Endothelial cell of umbilical vein (primary cell): Measurements from ENCODE around the gene ADGRD1. TPM values are rescaled to one million over a fixed set of nuclear protein-coding genes. Genes with fewer than 3 reads are reported as not detected.

Source experiments
- BruUV-seq: library from RNA; stranded (reverse); fragments of 400-500 nt; replicated peaks from 2 replicates; lab custom pipeline; 2021; lab: Mats Ljungman, UMichigan
- CTCF ChIA-PET: fragments of 300-600, 350-600 bp; sonication (Branson Sonifier 250); formaldehyde crosslinking; loops from one replicate; lab custom pipeline; 2021; ENCODE audit warnings: antibody characterized with exemption, inconsistent platforms; lab: Charles Lee
- POLR2A ChIA-PET: fragments of 300-600, 350-600 bp; sonication (Branson Sonifier 250); formaldehyde crosslinking; loops from one replicate; lab custom pipeline; 2021; ENCODE audit warnings: antibody characterized with exemption, inconsistent platforms; lab: Charles Lee
- DNase-seq: peaks from one replicate; pipeline ENCODE4 v3.0.0-alpha.2; 2011; ENCODE audit warnings: low read depth, low spot score
- FAIRE-seq: peaks from 2 replicates; lab custom pipeline; 2011; peaks lifted over from hg19 to GRCh38; lab: Jason Lieb, UNC
- H2AFZ ChIP-seq: 2 replicates; pipeline ENCODE4 v1.6.0; 2012; ENCODE audit warnings: low read depth, low read length, control low read depth, inconsistent platforms
- H3K27ac ChIP-seq: 2 replicates; pipeline ENCODE4 v1.5.1; 2011; ENCODE audit warnings: low read depth, mild to moderate bottlenecking, control low read depth, low read length, moderate library complexity; ENCODE audit not compliant: insufficient read depth
- H3K27me3 ChIP-seq, 2 experiments: 2 replicates each; pipeline versions ENCODE4 v1.6.0 to v1.6.1; 2011; ENCODE audit warnings: low read length in 2 of 2, mixed read lengths in 1 of 2; ENCODE audit not compliant: control insufficient read depth in 2 of 2, insufficient read depth in 2 of 2
- H3K36me3 ChIP-seq, 2 experiments: 2 replicates in 1 of 2; 3 replicates in 1 of 2; pipeline ENCODE4 v1.5.1; 2011; ENCODE audit warnings: low read length in 2 of 2, mild to moderate bottlenecking in 1 of 2, moderate library complexity in 1 of 2; ENCODE audit not compliant: control insufficient read depth in 2 of 2, insufficient read depth in 2 of 2; ENCODE audit errors: extremely low read depth in 1 of 2
- H3K4me1 ChIP-seq: 3 replicates; pipeline ENCODE4 v1.5.1; 2011; ENCODE audit warnings: mild to moderate bottlenecking, low read length; ENCODE audit not compliant: control insufficient read depth, insufficient read depth; ENCODE audit errors: extremely low read depth
- H3K4me2 ChIP-seq: 2 replicates; pipeline ENCODE4 v1.6.1; 2011; ENCODE audit warnings: low read length, control low read depth, mixed read lengths; ENCODE audit not compliant: insufficient read depth
- H3K4me3 ChIP-seq, 3 experiments: fragments of 200-600 bp in 1 of 3; sonication (generic), shearing (Covaris generic) in 1 of 3; replicated peaks in 1 of 3; 2 replicates each; pipeline ENCODE4 v1.5.1; 2011 to 2016; ENCODE audit warnings: control low read depth in 3 of 3, low read length in 3 of 3, mild to moderate bottlenecking in 2 of 3, inconsistent platforms in 1 of 3, low read depth in 1 of 3, moderate library complexity in 1 of 3; ENCODE audit not compliant: insufficient read depth in 1 of 3
- H3K79me2 ChIP-seq: 2 replicates; pipeline ENCODE4 v1.6.0; 2012; ENCODE audit warnings: low read length, inconsistent platforms; ENCODE audit not compliant: control insufficient read depth, insufficient read depth
- H3K9ac ChIP-seq: replicated peaks from 2 replicates; pipeline ENCODE3; 2011; ENCODE audit warnings: low read length, control low read depth; ENCODE audit not compliant: insufficient read depth; ENCODE audit errors: extremely low read depth
- H3K9me1 ChIP-seq: replicated peaks from 3 replicates; pipeline ENCODE4 v1.6.0; 2011; ENCODE audit warnings: mild to moderate bottlenecking, low read length; ENCODE audit not compliant: control insufficient read depth, insufficient read depth; ENCODE audit errors: extremely low read depth
- H3K9me3 ChIP-seq: replicated peaks from 2 replicates; pipeline ENCODE4 v1.5.1; 2012; ENCODE audit warnings: low read length, inconsistent platforms; ENCODE audit not compliant: control insufficient read depth, insufficient read depth
- H4K20me1 ChIP-seq: replicated peaks from 2 replicates; pipeline ENCODE3; 2011; ENCODE audit warnings: mild to moderate bottlenecking, low read length; ENCODE audit not compliant: control insufficient read depth, insufficient read depth; ENCODE audit errors: extremely low read depth
- CTCF ChIP-seq, 2 donors: IDR thresholded peaks; 1 replicate in 1 of 2; 2 replicates in 1 of 2; pipeline ENCODE4 v1.5.1; 2011; ENCODE audit warnings: low read length in 2 of 2, mild to moderate bottlenecking in 2 of 2, moderate library complexity in 2 of 2, control low read depth in 1 of 2, inconsistent platforms in 1 of 2, low read depth in 1 of 2; ENCODE audit not compliant: insufficient read depth in 1 of 2; ENCODE audit errors: extremely low read depth in 1 of 2
- EZH2 ChIP-seq: IDR thresholded peaks from 2 replicates; pipeline ENCODE4 v1.6.1; 2012; ENCODE audit warnings: borderline replicate concordance, low read depth, mild to moderate bottlenecking, moderate library complexity, low read length, inconsistent platforms; ENCODE audit not compliant: severe bottlenecking
- FOS ChIP-seq: IDR thresholded peaks from 2 replicates; pipeline ENCODE4 v1.6.1; 2011; ENCODE audit warnings: mild to moderate bottlenecking, low read length, moderate library complexity, borderline replicate concordance; ENCODE audit not compliant: insufficient read depth
- GATA2 ChIP-seq: IDR thresholded peaks from 2 replicates; pipeline ENCODE4 v1.7.0; 2011; ENCODE audit warnings: low read depth, mild to moderate bottlenecking, moderate library complexity, mixed read lengths, low read length; ENCODE audit not compliant: insufficient read length, insufficient read depth
- JUN ChIP-seq: IDR thresholded peaks from 2 replicates; pipeline ENCODE4 v1.6.1; 2011; ENCODE audit warnings: borderline replicate concordance, low read depth; ENCODE audit not compliant: insufficient read length, insufficient read depth
- MYC ChIP-seq: IDR thresholded peaks from one replicate; pipeline ENCODE4 v1.6.1; 2011; ENCODE audit warnings: mild to moderate bottlenecking, low read depth, low read length
- POLR2A ChIP-seq: IDR thresholded peaks from 2 replicates; pipeline ENCODE4 v1.6.1; 2012; ENCODE audit warnings: low read depth, mild to moderate bottlenecking, control low read depth, low read length
- POLR2AphosphoS5 ChIP-seq: IDR thresholded peaks from 2 replicates; pipeline ENCODE4 v1.6.1; 2012; ENCODE audit warnings: low read depth, mild to moderate bottlenecking, control low read depth, low read length, moderate library complexity; ENCODE audit not compliant: insufficient read depth
- dilution Hi-C: fragments of 300-500 bp; cut with MboI; formaldehyde crosslinking; loops from one replicate; pipeline ENCODE4 v1.15.0; 2019; ENCODE audit warnings: low sequenced_read_pairs; ENCODE audit not compliant: extremely low pct_ligation_motif_present
- intact Hi-C: fragments of 100-400 bp; cut with micrococcal nuclease; formaldehyde crosslinking; loops from one replicate; pipeline ENCODE4 v1.10.0; 2022
- polyA plus RNA-seq, 4 experiments: library from polyadenylated mRNA; depleted of rRNA in 3 of 4; stranded (reverse) in 3 of 4; unstranded in 1 of 4; fragments of >200 nt; gene quantifications; 2 replicates each; pipeline versions ENCODE4 v1.2.1 to v1.2.3, GENCODE V29; 2011 to 2012; ENCODE audit warnings: missing spikeins in 1 of 4
- total RNA-seq: library from RNA; stranded (reverse); gene quantifications from 2 replicates; pipeline ENCODE4 v1.2.3, GENCODE V29; 2021
- TF ChIP-seq, protein P1 (sequence below): IDR thresholded peaks from 2 replicates; pipeline ENCODE4 v1.6.1; 2011; ENCODE audit not compliant: insufficient read depth, insufficient read length

Gene ADGRD1
- total and polyA plus RNA-seq, 2 donors (not counting 3 experiments of a cell fraction or from before 2014, with no cell fraction given) = 0.07 TPM; not detected in 1

- no peak overlapping the region for H3K27ac ChIP-seq
- dilution Hi-C loops = no loop called here
- H3K79me2 ChIP-seq = no peaks in the 10 kb centered on the region
- POLR2A ChIA-PET = no interaction called here
- peaks cover 2% of the 10 kb centered on the region for H3K4me1 ChIP-seq
- H3K27me3 ChIP-seq = no peaks in the 10 kb centered on the region
- no peaks in the 10 kb centered on the region for H3K9me1 ChIP-seq
- no peaks in the 10 kb centered on the region for H3K36me3 ChIP-seq
- H3K9ac ChIP-seq = no peak overlapping the region
- H2AFZ ChIP-seq = no peak overlapping the region
- CTCF ChIA-PET = no interaction called here
- FAIRE-seq = no peak
- no peaks in the 10 kb centered on the region for H4K20me1 ChIP-seq
- no peak overlapping the region for H3K4me3 ChIP-seq
- DNase-seq = no peak
- intact Hi-C loops = no loop called here
- BruUV-seq = no TSS peak
- TF ChIP-seq GATA2 (no peak), POLR2AphosphoS5 (no peak), POLR2A (no peak), FOS (no peak), EZH2 (no peak), JUN (no peak)
- TF ChIP-seq, protein P1, sequence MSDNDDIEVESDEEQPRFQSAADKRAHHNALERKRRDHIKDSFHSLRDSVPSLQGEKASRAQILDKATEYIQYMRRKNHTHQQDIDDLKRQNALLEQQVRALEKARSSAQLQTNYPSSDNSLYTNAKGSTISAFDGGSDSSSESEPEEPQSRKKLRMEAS = no peak
- H3K4me2 ChIP-seq = no peak overlapping the region
- no peaks in the 10 kb centered on the region for H3K9me3 ChIP-seq
Measured at GRCh38 chr12:130933269-130933995, 20.3 kb upstream of the ADGRD1 start.

GRCh38 chr12:130934753-130935152 lies 19.0 kb upstream of the ADGRD1 start:
- H3K27me3 ChIP-seq = no peaks in the 10 kb centered on the region
- FAIRE-seq (no peak), DNase-seq (no peak)
- no peaks in the 10 kb centered on the region for H3K9me3 ChIP-seq
- no peak overlapping the region for H3K4me2 ChIP-seq
- H3K36me3 ChIP-seq = no peaks in the 10 kb centered on the region
- POLR2A ChIA-PET = no interaction called here
- H2AFZ ChIP-seq = no peak overlapping the region
- H3K4me1 ChIP-seq = no peaks in the 10 kb centered on the region
- no peaks in the 10 kb centered on the region for H4K20me1 ChIP-seq
- no TSS peak for BruUV-seq
- dilution Hi-C loops (no loop called here), intact Hi-C loops (no loop called here)
- no peaks in the 10 kb centered on the region for H3K9me1 ChIP-seq
- H3K79me2 ChIP-seq = no peaks in the 10 kb centered on the region
- no peak overlapping the region for H3K9ac ChIP-seq
- no peak for TF ChIP-seq GATA2
- no peak for TF ChIP-seq POLR2AphosphoS5
- no peak for TF ChIP-seq MYC
- no peak for TF ChIP-seq JUN
- TF ChIP-seq POLR2A = no peak
- no peak for TF ChIP-seq FOS
- TF ChIP-seq CTCF (IDR thresholded peaks at IDR 0.05; ENCODE audit: extremely low read depth in 1 of 2, insufficient read depth in 1 of 2, low read depth in 1 of 2, low read length in 2 of 2) = no peak
- TF ChIP-seq EZH2 = no peak
- TF ChIP-seq, protein P1 = no peak
- H3K4me3 ChIP-seq = no peak overlapping the region
- no peak overlapping the region for H3K27ac ChIP-seq
- CTCF ChIA-PET = no interaction called here
